Stimulated activated CD4-positive, alpha-beta T cell treated with anti-CD3 and anti-CD28 coated beads, Interleukin-2, amount 100 ng/mL, for 48 hours (primary cell): Measurements from ENCODE around the gene PCDHGA4.
"Not testable (repeated sequence)": the region's sequence is repeated elsewhere in the genome, so short reads cannot be mapped to it uniquely, and the experiment has no call there.

Experiments used
- DNase-seq, 2 donors: peaks; one replicate each; pipeline ENCODE4 v3.0.0-alpha.2; 2020

The PCDHGA4 gene

GRCh38 chr5:141384471-141385267 is 29.8 kb downstream of the PCDHGA4 start:
- DNase-seq = no peak

- DNase-seq = not testable (repeated sequence)
These were observed 32.9 kb downstream of the PCDHGA4 start, which contains the start of gene PCDHGB4 for GRCh38 chr5:141387557-141388311. TSS of gene PCDHGB4 (plus strand) at chr5:141387698. CDS start at chr5:141387885, 187 bp downstream.

- no peak for DNase-seq
These were observed 33.8 kb downstream of the PCDHGA4 start for GRCh38 chr5:141388661-141389060.

GRCh38 chr5:141389153-141390042 is 34.6 kb downstream of the PCDHGA4 start:
- no peak for DNase-seq

GRCh38 chr5:141392429-141393198 is 37.8 kb downstream of the PCDHGA4 start, which contains the start of gene PCDHGA8:
TSS of gene PCDHGA8 (plus strand) at chr5:141392633. CDS start at chr5:141392814, 181 bp downstream.
- DNase-seq = no peak

GRCh38 chr5:141393267-141393666 is 38.4 kb downstream of the PCDHGA4 start:
- DNase-seq = no peak

GRCh38 chr5:141394401-141395187 is 39.8 kb downstream of the PCDHGA4 start:
- not testable (repeated sequence) for DNase-seq

- DNase-seq = peak in 1 of 2 donors; percentile 37
These were observed 43.1 kb downstream of the PCDHGA4 start, which contains the start of gene PCDHGB5 for GRCh38 chr5:141397756-141398551. TSS of gene PCDHGB5 (plus strand) at chr5:141397947. CDS start at chr5:141398128, 181 bp downstream.

GRCh38 chr5:141398608-141399007 is 43.8 kb downstream of the PCDHGA4 start:
- DNase-seq = no peak

GRCh38 chr5:141399555-141400258 is 44.9 kb downstream of the PCDHGA4 start:
- no peak for DNase-seq

- no peak for DNase-seq
These were observed 47.9 kb downstream of the PCDHGA4 start, which contains the start of gene PCDHGA9 for GRCh38 chr5:141402553-141403243. TSS of gene PCDHGA9 (plus strand) at chr5:141402778. CDS start at chr5:141402953, 175 bp downstream.

GRCh38 chr5:141403387-141403786 is 48.6 kb downstream of the PCDHGA4 start:
- DNase-seq = no peak
